Heart left ventricle (tissue), 16 donors: ENCODE data around the gene MANF. TPM values are rescaled to one million over a fixed set of nuclear protein-coding genes. Genes with fewer than 3 reads are reported as not detected.
A peak's percentile ranks its signal among the peaks of the same experiment; 100 is the strongest.
"Not testable (repeated sequence)": the region's sequence is repeated elsewhere in the genome, so short reads cannot be mapped to it uniquely, and the experiment has no call there.

Experiments
- ATAC-seq, 4 donors: fragments of 200-7000 bp; cut with Tn5 transposase; one replicate each; pipeline ENCODE4 v1.9.1; 2020 to 2022; ENCODE audit warnings: moderate library complexity in 4 of 4, mild to moderate bottlenecking in 3 of 4, moderate number of reproducible peaks in 1 of 4
- DNase-seq, 5 donors: peaks; one replicate each; pipeline ENCODE4 v3.0.0-alpha.2; 2020
- H3K27ac ChIP-seq, 12 donors: fragments of 200-600 bp; sonication (generic) in 4 of 12; one replicate each; pipeline versions ENCODE4 v1.5.0 to v1.8.0; 2016 to 2022; ENCODE audit warnings: mild to moderate bottlenecking in 2 of 12
- H3K27me3 ChIP-seq, 9 donors: fragments of 200-600 bp; sonication (generic) in 2 of 9; one replicate each; pipeline versions ENCODE4 v1.5.1 to v1.8.0; 2016 to 2022; ENCODE audit warnings: mild to moderate bottlenecking in 3 of 9
- H3K36me3 ChIP-seq, 9 donors: fragments of 200-600 bp; sonication (generic) in 2 of 9; one replicate each; pipeline versions ENCODE4 v1.5.0 to v1.8.0; 2018 to 2022; ENCODE audit warnings: mild to moderate bottlenecking in 2 of 9
- H3K4me1 ChIP-seq, 12 donors: fragments of 200-600 bp; sonication (generic) in 4 of 12; one replicate each; pipeline versions ENCODE4 v1.5.0 to v1.8.0; 2016 to 2022; ENCODE audit warnings: mild to moderate bottlenecking in 3 of 12
- H3K4me3 ChIP-seq, 12 donors: fragments of 200-600 bp; sonication (generic) in 4 of 12; one replicate each; pipeline versions ENCODE4 v1.5.0 to v1.8.0; 2017 to 2022; ENCODE audit warnings: mild to moderate bottlenecking in 9 of 12, moderate library complexity in 4 of 12
- H3K9me3 ChIP-seq, 12 donors: fragments of 200-600 bp; sonication (generic) in 4 of 12; one replicate each; pipeline versions ENCODE4 v1.5.0 to v1.8.0; 2016 to 2022; ENCODE audit warnings: mild to moderate bottlenecking in 1 of 12
- CTCF ChIP-seq, 12 donors: fragments of 200-600 bp; sonication (generic) in 4 of 12; IDR thresholded peaks; one replicate each; pipeline versions ENCODE4 v1.5.0 to v1.8.0; 2018 to 2022; ENCODE audit warnings: antibody characterized with exemption in 12 of 12, mild to moderate bottlenecking in 5 of 12
- POLR2A ChIP-seq, 2 donors: fragments of 450-650 bp; IDR thresholded peaks; one replicate each; pipeline ENCODE4 v1.6.1; 2017; ENCODE audit warnings: antibody characterized with exemption in 2 of 2, mild to moderate bottlenecking in 2 of 2, moderate library complexity in 2 of 2
- WGBS, 4 donors: extraction: QIAGEN DNeasy Blood & Tissue Kit in 2 of 4; methylation state at CpG; one replicate each; pipeline versions ENCODE4 v1.1.5 to v1.1.7; 2013 to 2018; 5-methylcytosine and 5-hydroxymethylcytosine counted together
- intact Hi-C, 10 donors: fragments of 100-400 bp; cut with DNase I; formaldehyde crosslinking; loops; one replicate each; pipeline versions ENCODE4 v1.11.1 to v1.14.2; 2022
- polyA plus RNA-seq, 2 donors: library from polyadenylated mRNA; stranded (reverse); fragments of 200-250 nt; gene quantifications; one replicate each; pipeline ENCODE4 v1.2.3, GENCODE V29; 2013
- total RNA-seq, 9 donors: library from RNA; depleted of rRNA in 2 of 9; stranded (reverse); fragments of >200 nt in 2 of 9; fragmentation: NEBNext Ultra II Directional in 3 of 9; extraction: Animal tissue kit (Norgen Biotek cat#: 25700) in 3 of 9; gene quantifications; one replicate each; pipeline versions ENCODE4 v1.1.0 to v1.2.4, GENCODE V29; 2016 to 2023
- donor health status: ischemic (EF 13 %, LVEDD 7.1; RV severe dilation, severe dysfunction).
- donor health status: healthy with polysubstance abuse.
- donor health status: DM: no; HTN: yes; CAD: no.
- donor health status: DM: no; HTN: no; CAD: no.
- donor health status: ischemic (EF 25% LVEDD 6.9; RV normal size, moderate dysfunction).
- donor health status: ischemic (EF 25% LVEDD 5.7; RV mildly dilated, moderate dysfunction).
- donor health status: healthy.
- donor health status: DM: yes; HTN: yes; CAD: no.
- donor health status: ischemic (EF 35%, LVEDD 5.7; RV mildly dilated, moderate dysfunction).
- donor health status: nonischemic (EF 11% LVEDD 7.7; RV severe dilation, severe dysfunction).
- donor health status: DM: yes; HTN: yes; CAD: no.
- donor health status: PGD.
- donor health status: ischemic (EF 29% LVEDD 5.4; RV normal size, mild dysfunction).
- donor health status: nonischemic (EF 23%, LVEDD 6.1; RV moderate dilation, normal function).

MANF gene
- total and polyA plus RNA-seq, 11 donors, result 21.2 to 130 (median 47.5) TPM

GRCh38 chr3:51361746-51362145 lies 23.3 kb upstream of the MANF start:
- Histone ChIP-seq H3K36me3 (no peaks in the 10 kb centered on the region), H3K27me3 (no peaks in the 10 kb centered on the region), H3K4me3 (no peak overlapping the region), H3K27ac (no peak overlapping the region), H3K9me3 (peaks cover 0 to 6% (median 0%) of the 10 kb centered on the region in 12 donors), H3K4me1 (no peaks in the 10 kb centered on the region)
- WGBS, 4 donors, result 80 to 91% (median 89%) methylated on average over 6 of the region's 6 CpGs
- TF ChIP-seq CTCF (IDR thresholded peaks at IDR 0.05) (no peak), POLR2A (IDR thresholded peaks at IDR 0.05) (no peak)
- ATAC-seq (no peak), DNase-seq (no peak)
- intact Hi-C loops, result loop anchor here in 1 of 10 donors (10.0 kb wide), 1 partner anchor 397 kb away; no protein-coding TSS in a partner anchor

- WGBS, 4 donors, result 84 to 89% (median 86%) methylated on average over 9 of the region's 9 CpGs
- intact Hi-C loops, result loop anchor here in 1 of 10 donors (10.0 kb wide), 1 partner anchor 398 kb away; no protein-coding TSS in a partner anchor
- no peak for TF ChIP-seq POLR2A (IDR thresholded peaks at IDR 0.05)
- TF ChIP-seq CTCF (IDR thresholded peaks at IDR 0.05), result no peak
Observed at GRCh38 chr3:51362476-51362875, 22.6 kb upstream of the MANF start.

GRCh38 chr3:51368276-51368675 lies 16.8 kb upstream of the MANF start:
- intact Hi-C loops, result loop anchor here in 1 of 10 donors (10.0 kb wide), 1 partner anchor 403 kb away; no protein-coding TSS in a partner anchor
- not testable (repeated sequence) for H3K36me3 ChIP-seq, H3K4me1 ChIP-seq, DNase-seq, H3K27me3 ChIP-seq, H3K4me3 ChIP-seq, ATAC-seq, H3K27ac ChIP-seq, H3K9me3 ChIP-seq
- WGBS, 4 donors, result 88 to 91% (median 89%) methylated on average over 6 to 8 of the region's 8 CpGs

More at GRCh38 chr3:51362476-51362875, 22.6 kb upstream of the MANF start:
- Histone ChIP-seq H3K36me3 (no peaks in the 10 kb centered on the region), H3K27ac (no peak overlapping the region), H3K4me1 (no peaks in the 10 kb centered on the region), H3K9me3 (peaks cover 0 to 6% (median 0%) of the 10 kb centered on the region in 12 donors), H3K4me3 (no peak overlapping the region), H3K27me3 (no peaks in the 10 kb centered on the region)
- DNase-seq, result no peak
- ATAC-seq, result no peak

GRCh38 chr3:51371943-51372557 lies 13.0 kb upstream of the MANF start:
- Histone ChIP-seq H3K27me3 (no peaks in the 10 kb centered on the region), H3K27ac (no peak overlapping the region), H3K9me3 (no peaks in the 10 kb centered on the region), H3K4me3 (no peak overlapping the region), H3K36me3 (no peaks in the 10 kb centered on the region), H3K4me1 (no peaks in the 10 kb centered on the region)
- TF ChIP-seq POLR2A (IDR thresholded peaks at IDR 0.05), result no peak
- peak; percentile 42 to 68 (median 56) for TF ChIP-seq CTCF (IDR thresholded peaks at IDR 0.05)
- ATAC-seq (peak in 1 of 4 donors; percentile 17), DNase-seq (no peak)
- intact Hi-C loops, result loop anchor here (5.0 to 10.0 kb wide), 8 partner anchors 270 to 800 kb away; partner anchors contain the start of genes MAPKAPK3 (in 8 of the 10) and DOCK3 (in 2 of the 10)
- 25 to 38% (median 33%) methylated on average over 4 of the region's 4 CpGs for WGBS, 4 donors
